SK-N-SH treated with all-trans-retinoic acid at 6 μM for 48 hours (cell line): ENCODE data around the gene MYL6.
A peak's percentile ranks its signal among the peaks of the same experiment; 100 is the strongest.

Experiments
- ARNTL ChIP-seq: fragments of 450-650 bp; formaldehyde crosslinking; IDR thresholded peaks from 2 replicates; pipeline ENCODE4 v1.5.0; 2020; ENCODE audit warnings: low read depth, mild to moderate bottlenecking, moderate library complexity, borderline replicate concordance
- ESRRG ChIP-seq: fragments of 250-450 bp; sonication (Bioruptor Pico); IDR thresholded peaks from 2 replicates; pipeline ENCODE4 v1.6.1; 2021; ENCODE audit warnings: mild to moderate bottlenecking
- GLIS3 ChIP-seq: fragments of 250-450 bp; sonication (Bioruptor Pico); IDR thresholded peaks from 2 replicates; pipeline ENCODE4 v1.5.0; 2020; ENCODE audit warnings: mild to moderate bottlenecking, moderate library complexity
- ISL1 ChIP-seq: fragments of 250-450 bp; sonication (Bioruptor Pico); IDR thresholded peaks from 2 replicates; pipeline ENCODE4 v2.1.2; 2022; ENCODE audit warnings: mild to moderate bottlenecking, moderate library complexity
- PPARA ChIP-seq: fragments of 250-450 bp; sonication (Bioruptor Pico); IDR thresholded peaks from 2 replicates; pipeline ENCODE4 v1.5.0; 2020; ENCODE audit warnings: mild to moderate bottlenecking, borderline replicate concordance
- RARB ChIP-seq: fragments of 250-450 bp; sonication (Bioruptor Pico); IDR thresholded peaks from 2 replicates; pipeline ENCODE4 v1.8.0; 2021; ENCODE audit warnings: mild to moderate bottlenecking, moderate library complexity
- SNAI2 ChIP-seq: fragments of 250-450 bp; sonication (Bioruptor Pico); IDR thresholded peaks from 2 replicates; pipeline ENCODE4 v1.5.0; 2020; ENCODE audit warnings: mild to moderate bottlenecking, moderate library complexity
- ZFP3 ChIP-seq: fragments of 250-450 bp; sonication (Bioruptor Pico); IDR thresholded peaks from 2 replicates; pipeline ENCODE4 v1.5.0; 2020; ENCODE audit warnings: mild to moderate bottlenecking, moderate library complexity
- ZNF565 ChIP-seq: fragments of 450-650 bp; formaldehyde crosslinking; conservative IDR thresholded peaks from 2 replicates; pipeline ENCODE4 v1.5.0; 2020; ENCODE audit warnings: low read depth, mild to moderate bottlenecking, moderate library complexity
- ZNF70 ChIP-seq: fragments of 450-650 bp; formaldehyde crosslinking; IDR thresholded peaks from 2 replicates; pipeline ENCODE4 v1.5.0; 2020; ENCODE audit warnings: mild to moderate bottlenecking, moderate library complexity
- ZNF8 ChIP-seq: fragments of 450-650 bp; formaldehyde crosslinking; IDR thresholded peaks from 2 replicates; pipeline ENCODE4 v1.5.0; 2020; ENCODE audit warnings: mild to moderate bottlenecking, moderate library complexity
- TF ChIP-seq, protein P1 (sequence below): fragments of 250-450 bp; sonication (Bioruptor Pico); IDR thresholded peaks from 2 replicates; pipeline ENCODE4 v1.8.0; 2020; ENCODE audit warnings: mild to moderate bottlenecking, moderate library complexity, borderline replicate concordance
- TF ChIP-seq, protein P2 (sequence below): fragments of 250-450 bp; sonication (Bioruptor Pico); IDR thresholded peaks from 2 replicates; pipeline ENCODE4 v1.8.0; 2021; ENCODE audit warnings: low read depth, mild to moderate bottlenecking, moderate library complexity, borderline replicate concordance

- TF ChIP-seq RARB (CRISPR knock-in tag): 0 out of 2 replicates have a peak, but pooled peaks have one; percentile 21
- no peak for TF ChIP-seq ZNF70 (CRISPR knock-in tag)
- no peak for TF ChIP-seq ESRRG (CRISPR knock-in tag)
- TF ChIP-seq, protein P1, sequence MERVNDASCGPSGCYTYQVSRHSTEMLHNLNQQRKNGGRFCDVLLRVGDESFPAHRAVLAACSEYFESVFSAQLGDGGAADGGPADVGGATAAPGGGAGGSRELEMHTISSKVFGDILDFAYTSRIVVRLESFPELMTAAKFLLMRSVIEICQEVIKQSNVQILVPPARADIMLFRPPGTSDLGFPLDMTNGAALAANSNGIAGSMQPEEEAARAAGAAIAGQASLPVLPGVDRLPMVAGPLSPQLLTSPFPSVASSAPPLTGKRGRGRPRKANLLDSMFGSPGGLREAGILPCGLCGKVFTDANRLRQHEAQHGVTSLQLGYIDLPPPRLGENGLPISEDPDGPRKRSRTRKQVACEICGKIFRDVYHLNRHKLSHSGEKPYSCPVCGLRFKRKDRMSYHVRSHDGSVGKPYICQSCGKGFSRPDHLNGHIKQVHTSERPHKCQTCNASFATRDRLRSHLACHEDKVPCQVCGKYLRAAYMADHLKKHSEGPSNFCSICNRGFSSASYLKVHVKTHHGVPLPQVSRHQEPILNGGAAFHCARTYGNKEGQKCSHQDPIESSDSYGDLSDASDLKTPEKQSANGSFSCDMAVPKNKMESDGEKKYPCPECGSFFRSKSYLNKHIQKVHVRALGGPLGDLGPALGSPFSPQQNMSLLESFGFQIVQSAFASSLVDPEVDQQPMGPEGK (CRISPR knock-in tag): no peak
- no peak for TF ChIP-seq ZNF8 (CRISPR knock-in tag)
- no peak for TF ChIP-seq PPARA (CRISPR knock-in tag)
- TF ChIP-seq SNAI2 (CRISPR knock-in tag): no peak
- TF ChIP-seq, protein P2, sequence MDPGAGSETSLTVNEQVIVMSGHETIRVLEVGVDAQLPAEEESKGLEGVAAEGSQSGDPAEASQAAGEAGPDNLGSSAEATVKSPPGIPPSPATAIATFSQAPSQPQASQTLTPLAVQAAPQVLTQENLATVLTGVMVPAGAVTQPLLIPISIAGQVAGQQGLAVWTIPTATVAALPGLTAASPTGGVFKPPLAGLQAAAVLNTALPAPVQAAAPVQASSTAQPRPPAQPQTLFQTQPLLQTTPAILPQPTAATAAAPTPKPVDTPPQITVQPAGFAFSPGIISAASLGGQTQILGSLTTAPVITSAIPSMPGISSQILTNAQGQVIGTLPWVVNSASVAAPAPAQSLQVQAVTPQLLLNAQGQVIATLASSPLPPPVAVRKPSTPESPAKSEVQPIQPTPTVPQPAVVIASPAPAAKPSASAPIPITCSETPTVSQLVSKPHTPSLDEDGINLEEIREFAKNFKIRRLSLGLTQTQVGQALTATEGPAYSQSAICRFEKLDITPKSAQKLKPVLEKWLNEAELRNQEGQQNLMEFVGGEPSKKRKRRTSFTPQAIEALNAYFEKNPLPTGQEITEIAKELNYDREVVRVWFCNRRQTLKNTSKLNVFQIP: no peak
- no peak for TF ChIP-seq ARNTL (CRISPR knock-in tag)
- TF ChIP-seq ZNF565: no peak
- TF ChIP-seq GLIS3: no peak
- TF ChIP-seq ZFP3 (CRISPR knock-in tag): no peak
- TF ChIP-seq ISL1 (CRISPR knock-in tag): no peak
These were observed 4.5 kb downstream of the MYL6 start for GRCh38 chr12:56162468-56163290.
